Activated naive CD4-positive, alpha-beta T cell treated with anti-CD3 and anti-CD28 coated beads, Interleukin-2, amount 50 U/mL, for 72 hours (primary cell): Measurements from ENCODE around the gene KIF2A. TPM values are rescaled to one million over a fixed set of nuclear protein-coding genes. Genes with fewer than 3 reads are reported as not detected.

Source experiments
- ATAC-seq, 2 donors: fragments of 150-1000 bp; cut with Tn5 transposase; 2 replicates each; pipeline ENCODE4 v1.10.0; 2021; ENCODE audit warnings: mild to moderate bottlenecking in 2 of 2, moderate library complexity in 2 of 2
- DNase-seq, 2 donors: peaks; one replicate each; pipeline ENCODE4 v3.0.0; 2021 to 2022; ENCODE audit warnings: low spot score in 2 of 2
- H3K27ac Mint-ChIP-seq, 2 donors: one replicate each; pipeline ENCODE4 v1.8.0; 2022; ENCODE audit warnings: mild to moderate bottlenecking in 2 of 2, mixed read lengths in 2 of 2
- H3K36me3 Mint-ChIP-seq, 2 donors: one replicate each; pipeline ENCODE4 v1.8.0; 2022; ENCODE audit warnings: mixed read lengths in 2 of 2
- H3K9me3 Mint-ChIP-seq, 2 donors: one replicate each; pipeline ENCODE4 v1.8.0; 2022; ENCODE audit warnings: mixed read lengths in 2 of 2
- total RNA-seq, 2 donors: library from RNA; stranded (reverse); gene quantifications; one replicate each; pipeline ENCODE4 v1.2.3, GENCODE V29; 2022

KIF2A gene
- total RNA-seq, 2 donors from 2014 or later: 142 to 155 TPM

DNA sequence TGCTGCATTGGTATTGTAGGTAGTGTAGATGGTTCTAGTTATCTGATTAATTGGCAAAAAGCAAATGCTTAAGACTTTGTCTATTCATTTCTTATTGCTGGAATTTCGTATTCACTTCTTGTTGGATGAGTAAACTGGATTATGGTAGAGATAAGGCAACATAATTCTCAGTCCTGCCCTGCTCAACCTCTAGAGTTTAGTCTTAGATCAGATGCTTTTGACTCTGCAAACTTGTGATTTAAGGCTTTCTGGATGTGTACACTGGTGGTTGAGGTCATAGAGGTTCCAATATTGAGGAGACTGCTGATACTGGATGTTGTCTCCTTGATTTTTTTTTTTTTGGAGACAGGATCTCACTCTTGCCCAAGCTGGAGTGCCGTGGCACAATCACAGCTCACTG lies 35.0 kb downstream of the KIF2A start:
- Mint-ChIP-seq H3K9me3 (no peaks in the 10 kb centered on the region), H3K27ac (peak overlapping the region; percentile 44 to 73), H3K36me3 (peaks cover 0 to 17% of the 10 kb centered on the region in 2 donors)
- peak; percentile 29 to 64 for ATAC-seq
- no peak for DNase-seq

DNA sequence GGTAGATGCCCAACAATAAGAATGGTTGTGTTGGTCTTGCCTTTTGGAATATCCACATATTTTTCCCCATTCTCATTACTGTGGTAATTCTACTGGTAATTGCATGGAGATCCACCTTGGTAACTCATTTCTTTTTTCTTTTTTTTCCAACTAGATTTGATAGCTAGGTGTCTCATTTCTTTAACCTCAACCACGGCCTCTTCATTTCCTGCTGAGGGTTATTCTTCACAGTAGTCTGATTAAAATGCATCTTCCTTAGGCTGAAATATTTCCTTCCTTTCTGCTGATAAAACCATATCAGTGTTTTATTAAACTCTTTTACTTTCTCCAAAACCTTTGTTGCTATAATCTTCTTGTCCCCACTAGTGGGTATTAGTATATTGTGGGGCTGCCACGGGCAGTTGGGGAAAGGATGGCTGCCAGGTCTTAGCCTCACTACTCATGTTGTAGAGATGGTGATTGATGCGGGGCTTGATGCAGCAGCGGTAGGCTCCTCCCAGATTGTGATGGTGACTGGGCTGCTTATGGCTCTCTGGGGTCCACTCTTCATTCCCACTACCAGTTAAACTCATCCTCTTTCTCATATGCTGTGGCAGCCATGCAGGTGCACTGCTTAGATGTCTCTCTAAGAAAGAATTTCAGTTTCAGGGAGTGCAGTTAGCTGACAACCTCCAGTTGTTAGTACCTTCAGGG lies 35.9 kb downstream of the KIF2A start:
- H3K9me3 Mint-ChIP-seq: no peaks in the 10 kb centered on the region
- peak in 1 of 2 donors; percentile 16 for DNase-seq
- H3K27ac Mint-ChIP-seq: peak overlapping the region; percentile 45 to 73

DNA sequence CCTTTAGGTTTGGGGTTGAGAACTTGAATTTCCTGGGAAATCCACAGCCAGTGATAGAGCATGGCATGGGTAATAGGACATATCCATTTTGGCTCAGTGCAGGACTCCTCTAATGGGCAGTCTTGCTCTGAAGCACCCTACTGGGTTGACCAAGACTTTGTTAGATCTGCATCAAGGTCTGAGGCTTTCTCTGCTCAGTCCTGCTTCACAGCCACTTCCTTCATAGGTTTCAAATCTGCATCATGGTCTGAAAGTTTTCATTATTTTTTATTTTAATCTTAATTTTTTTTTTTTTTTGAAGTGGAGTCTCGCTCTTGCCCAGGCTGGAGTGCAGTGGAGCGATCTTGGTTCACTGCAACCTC lies 36.5 kb downstream of the KIF2A start:
- ATAC-seq (peak; percentile 15 to 24), DNase-seq (no peak)
- H3K36me3 Mint-ChIP-seq: peaks cover 0 to 17% of the 10 kb centered on the region in 2 donors
- no peaks in the 10 kb centered on the region for H3K9me3 Mint-ChIP-seq
- peak overlapping the region; percentile 45 to 73 for H3K27ac Mint-ChIP-seq

More for the DNA sequence above, 35.9 kb downstream of the KIF2A start:
- H3K36me3 Mint-ChIP-seq: peaks cover 0 to 17% of the 10 kb centered on the region in 2 donors
- ATAC-seq: peak; percentile 64 to 80

GRCh38 chr5:62343428-62343827 lies 37.4 kb downstream of the KIF2A start:
- H3K9me3 Mint-ChIP-seq: no peaks in the 10 kb centered on the region
- no peak for ATAC-seq
- peaks cover 0 to 17% of the 10 kb centered on the region in 2 donors for H3K36me3 Mint-ChIP-seq
- DNase-seq: no peak
- peak overlapping the region; percentile 69 to 75 for H3K27ac Mint-ChIP-seq

GRCh38 chr5:62346748-62347147 lies 40.7 kb downstream of the KIF2A start:
- H3K27ac Mint-ChIP-seq: no peak overlapping the region
- peaks cover 0 to 17% of the 10 kb centered on the region in 2 donors for H3K36me3 Mint-ChIP-seq
- DNase-seq: no peak
- H3K9me3 Mint-ChIP-seq: no peaks in the 10 kb centered on the region
- no peak for ATAC-seq

GRCh38 chr5:62347928-62348327 lies 41.9 kb downstream of the KIF2A start:
- Mint-ChIP-seq H3K9me3 (no peaks in the 10 kb centered on the region), H3K36me3 (peaks cover 0 to 15% of the 10 kb centered on the region in 2 donors), H3K27ac (peak overlapping the region in 1 of 2 donors; percentile 81)
- no peak for ATAC-seq
- no peak for DNase-seq

- Mint-ChIP-seq H3K36me3 (peaks cover 0 to 5% of the 10 kb centered on the region in 2 donors), H3K9me3 (no peaks in the 10 kb centered on the region), H3K27ac (peak overlapping the region in 1 of 2 donors; percentile 75)
- no peak for DNase-seq
- no peak for ATAC-seq
Measured at GRCh38 chr5:62348723-62349481, 42.9 kb downstream of the KIF2A start.

DNA sequence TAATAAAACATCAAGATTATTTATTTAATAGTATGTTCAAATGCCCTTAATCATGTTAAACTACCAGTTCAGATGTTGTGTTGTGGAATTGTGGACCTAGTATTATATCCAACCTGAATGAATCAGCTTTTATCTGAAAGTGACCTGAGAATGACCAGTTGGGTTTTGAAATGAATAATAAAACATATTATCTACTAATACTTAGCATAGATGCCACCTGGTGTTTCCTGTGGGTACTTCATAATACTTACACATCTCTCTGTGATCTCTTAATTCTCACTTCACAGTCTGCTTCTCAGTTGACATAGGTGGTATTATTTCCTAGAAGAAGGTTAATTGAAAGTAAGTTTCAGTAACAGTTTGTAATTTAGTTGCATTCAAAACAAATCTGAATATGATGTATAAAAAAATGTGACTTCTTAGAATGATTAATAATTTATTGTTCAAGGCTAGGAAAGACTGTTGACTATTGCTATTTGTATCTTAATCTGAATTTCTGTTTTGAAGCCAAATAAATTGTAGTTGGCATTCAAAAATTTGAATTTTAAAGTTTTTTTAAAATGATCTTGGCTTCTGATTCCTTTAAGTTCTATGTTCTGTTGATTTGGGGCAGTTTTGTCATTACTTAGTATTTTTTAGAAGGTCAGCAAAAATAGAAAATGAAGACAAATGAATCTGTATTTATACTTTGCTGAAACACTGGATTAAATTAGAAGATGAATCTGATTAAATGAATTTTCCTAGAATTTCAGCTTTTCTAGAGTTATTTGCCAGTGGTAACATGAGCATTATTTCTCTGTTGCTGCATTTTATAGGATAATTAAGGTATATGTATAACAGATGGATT lies 48.2 kb downstream of the KIF2A start:
- no peaks in the 10 kb centered on the region for H3K9me3 Mint-ChIP-seq
- no peak overlapping the region for H3K27ac Mint-ChIP-seq
- H3K36me3 Mint-ChIP-seq: peaks cover 0 to 5% of the 10 kb centered on the region in 2 donors
- ATAC-seq (peak in 1 of 2 donors; percentile 63), DNase-seq (no peak)

DNA sequence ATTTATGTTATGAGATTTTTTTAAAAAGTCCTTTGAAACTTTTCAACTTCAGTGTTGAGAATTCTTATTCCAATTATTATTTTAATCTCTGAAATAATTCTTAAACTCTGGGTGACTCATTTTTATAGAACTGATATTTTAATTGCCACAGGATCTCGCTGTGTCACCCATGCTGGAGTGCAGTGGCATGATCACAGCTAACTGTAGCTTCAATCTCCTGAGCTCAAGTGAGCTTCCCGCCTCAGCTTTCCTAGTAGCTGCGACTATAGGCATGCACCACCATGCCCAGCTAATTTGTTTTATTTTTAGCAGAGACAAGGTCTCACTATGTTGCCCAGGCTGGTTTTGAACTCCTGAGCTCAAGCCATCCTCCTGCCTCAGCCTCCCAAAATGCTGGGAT lies 56.7 kb downstream of the KIF2A start:
- no peaks in the 10 kb centered on the region for H3K36me3 Mint-ChIP-seq
- DNase-seq: no peak

GRCh38 chr5:62369039-62369438 lies 63.0 kb downstream of the KIF2A start:
- Mint-ChIP-seq H3K9me3 (no peaks in the 10 kb centered on the region), H3K27ac (peak overlapping the region in 1 of 2 donors; percentile 76), H3K36me3 (peaks cover 0 to 14% of the 10 kb centered on the region in 2 donors)
- peak; percentile 47 to 61 for ATAC-seq
- no peak for DNase-seq

More for the DNA sequence above, 56.7 kb downstream of the KIF2A start:
- no peak for ATAC-seq
- H3K27ac Mint-ChIP-seq: no peak overlapping the region
- no peaks in the 10 kb centered on the region for H3K9me3 Mint-ChIP-seq

DNA sequence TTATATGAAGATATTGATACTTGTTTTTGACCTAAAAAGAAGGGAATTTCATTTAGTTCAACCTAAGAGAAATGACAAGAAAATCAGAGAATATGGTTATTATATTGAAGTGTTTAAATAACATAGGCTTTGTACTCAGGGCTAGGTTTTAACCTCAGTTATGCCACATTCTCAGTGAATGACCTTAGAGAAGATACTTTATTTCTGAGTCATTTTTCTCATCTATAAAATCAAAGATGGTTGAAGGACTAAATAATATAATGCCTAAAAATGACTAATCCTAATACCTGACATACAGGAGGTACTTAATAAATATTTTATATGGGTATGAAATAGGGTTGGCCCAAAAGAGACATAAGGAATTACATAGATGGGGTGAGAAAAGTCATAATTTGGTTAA lies 65.4 kb downstream of the KIF2A start:
- Mint-ChIP-seq H3K36me3 (peaks cover 0 to 14% of the 10 kb centered on the region in 2 donors), H3K9me3 (no peaks in the 10 kb centered on the region), H3K27ac (no peak overlapping the region)
- ATAC-seq (no peak), DNase-seq (no peak)

- Mint-ChIP-seq H3K9me3 (no peaks in the 10 kb centered on the region), H3K36me3 (peaks cover 0 to 14% of the 10 kb centered on the region in 2 donors), H3K27ac (no peak overlapping the region)
- ATAC-seq: no peak
- DNase-seq: no peak
Measured at GRCh38 chr5:62372600-62372999, 66.6 kb downstream of the KIF2A start.

DNA sequence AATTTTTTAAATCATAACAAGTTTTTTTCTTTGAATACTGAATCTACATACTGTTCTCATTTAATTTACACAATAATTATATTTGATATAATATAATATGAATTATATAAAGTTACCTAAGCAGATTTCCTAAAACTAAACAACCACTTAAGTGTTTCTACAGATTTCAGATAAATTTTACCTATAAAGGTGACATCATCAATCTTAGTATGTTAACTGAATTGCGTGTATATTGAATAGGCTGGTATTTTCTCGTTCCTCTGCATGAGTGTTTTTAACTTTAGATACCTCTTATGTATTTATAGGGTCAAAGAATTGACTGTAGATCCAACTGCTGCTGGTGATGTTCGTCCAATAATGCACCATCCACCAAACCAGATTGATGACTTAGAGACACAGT lies 67.4 kb downstream of the KIF2A start:
- no peak for ATAC-seq
- Mint-ChIP-seq H3K27ac (no peak overlapping the region), H3K36me3 (peaks cover 0 to 14% of the 10 kb centered on the region in 2 donors), H3K9me3 (no peaks in the 10 kb centered on the region)
- DNase-seq: no peak

GRCh38 chr5:62374090-62374489 lies 68.1 kb downstream of the KIF2A start:
- Mint-ChIP-seq H3K9me3 (no peaks in the 10 kb centered on the region), H3K27ac (no peak overlapping the region), H3K36me3 (peaks cover 0 to 12% of the 10 kb centered on the region in 2 donors)
- no peak for ATAC-seq
- no peak for DNase-seq

GRCh38 chr5:62375627-62376026 lies 69.6 kb downstream of the KIF2A start:
- ATAC-seq (no peak), DNase-seq (no peak)
- peaks cover 0 to 15% of the 10 kb centered on the region in 2 donors for H3K36me3 Mint-ChIP-seq
- peak overlapping the region in 1 of 2 donors; percentile 45 for H3K27ac Mint-ChIP-seq
- no peaks in the 10 kb centered on the region for H3K9me3 Mint-ChIP-seq

GRCh38 chr5:62376064-62376463 lies 70.1 kb downstream of the KIF2A start:
- Mint-ChIP-seq H3K36me3 (peaks cover 0 to 19% of the 10 kb centered on the region in 2 donors), H3K27ac (peak overlapping the region in 1 of 2 donors; percentile 45), H3K9me3 (no peaks in the 10 kb centered on the region)
- ATAC-seq: no peak
- DNase-seq: no peak

- H3K36me3 Mint-ChIP-seq: peaks cover 0 to 19% of the 10 kb centered on the region in 2 donors
- ATAC-seq: no peak
Measured at GRCh38 chr5:62385131-62385530, 79.1 kb downstream of the KIF2A start.

More at GRCh38 chr5:62385131-62385530, 79.1 kb downstream of the KIF2A start:
- no peak for DNase-seq
- Mint-ChIP-seq H3K27ac (peak overlapping the region in 1 of 2 donors; percentile 20), H3K9me3 (no peaks in the 10 kb centered on the region)
